ENCODE results near the gene CNN1.

CNN1 gene

GRCh38 chr19:11499220-11499726 is 39.4 kb upstream of the CNN1 start:
- no peak for TF ChIP-seq ZNF384 (IDR thresholded peaks at IDR 0.05)
- ChIA-PET CTCF (interaction anchor here (0.7 kb wide), 1 partner anchor 32 kb away, joined by 3 read pairs; no protein-coding TSS in a partner anchor), POLR2A (no interaction called here)
- DNase-seq (ENCODE audit: extremely low spot score), result peak; percentile 4

- POLR2A ChIA-PET, result interaction anchor here (1.6 kb wide), 1 partner anchor 17 kb away, joined by 3 read pairs; no protein-coding TSS in a partner anchor
- TF ChIP-seq FOXK2 (IDR thresholded peaks at IDR 0.05), result no peak
- CTCF ChIA-PET, result interaction anchor here (0.7 kb wide), 1 partner anchor 33 kb away, joined by 3 read pairs; no protein-coding TSS in a partner anchor
- no peak for DNase-seq (ENCODE audit: extremely low spot score)
Observed at GRCh38 chr19:11499890-11500420, 38.7 kb upstream of the CNN1 start.

GRCh38 chr19:11504502-11505031 is 34.1 kb upstream of the CNN1 start:
- ChIA-PET CTCF (no interaction called here), POLR2A (no interaction called here)
- TF ChIP-seq NFRKB (IDR thresholded peaks at IDR 0.05), result no peak
- no peak for TF ChIP-seq FOXK2 (IDR thresholded peaks at IDR 0.05)
- no peak for TF ChIP-seq SUZ12 (IDR thresholded peaks at IDR 0.05)
- no peak for TF ChIP-seq PKNOX1 (IDR thresholded peaks at IDR 0.05)
- TF ChIP-seq ELF4 (IDR thresholded peaks at IDR 0.05), result no peak
- TF ChIP-seq L3MBTL2 (conservative IDR thresholded peaks at IDR 0.05), result no peak
- TF ChIP-seq BHLHE40 (IDR thresholded peaks at IDR 0.05; ENCODE audit: borderline replicate concordance), result no peak
- no peak for TF ChIP-seq CTBP1 (IDR thresholded peaks at IDR 0.05; ENCODE audit: borderline replicate concordance)
- no peak for TF ChIP-seq ARNT (IDR thresholded peaks at IDR 0.05)
- TF ChIP-seq HDGF (IDR thresholded peaks at IDR 0.05; ENCODE audit: borderline replicate concordance), result no peak
- no peak for TF ChIP-seq FOXA1 (IDR thresholded peaks at IDR 0.05)
- TF ChIP-seq ZNF384 (IDR thresholded peaks at IDR 0.05), result no peak
- DNase-seq (ENCODE audit: extremely low spot score), result no peak

GRCh38 chr19:11505032-11505503 is 33.6 kb upstream of the CNN1 start:
- TF ChIP-seq ZNF384 (IDR thresholded peaks at IDR 0.05), result no peak
- no peak for TF ChIP-seq FOXM1 (IDR thresholded peaks at IDR 0.05; ENCODE audit: borderline replicate concordance)
- no peak for TF ChIP-seq SP1 (IDR thresholded peaks at IDR 0.05)
- TF ChIP-seq HDGF (IDR thresholded peaks at IDR 0.05; ENCODE audit: borderline replicate concordance), result no peak
- no peak for TF ChIP-seq ARNT (IDR thresholded peaks at IDR 0.05)
- no peak for TF ChIP-seq LEF1 (IDR thresholded peaks at IDR 0.05; ENCODE audit: borderline replicate concordance)
- TF ChIP-seq PKNOX1 (IDR thresholded peaks at IDR 0.05), result no peak
- no peak for TF ChIP-seq TARDBP (IDR thresholded peaks at IDR 0.05)
- TF ChIP-seq CTBP1 (IDR thresholded peaks at IDR 0.05; ENCODE audit: borderline replicate concordance), result no peak
- TF ChIP-seq FOXK2 (IDR thresholded peaks at IDR 0.05), result no peak
- peak; percentile 95 for DNase-seq (ENCODE audit: extremely low spot score)
- POLR2A ChIA-PET, result interaction anchor here (0.7 kb wide), 1 partner anchor 26 kb away, joined by 3 read pairs; no protein-coding TSS in a partner anchor
- CTCF ChIA-PET, result interaction anchor here (0.6 kb wide), 1 partner anchor 42 kb away, joined by 3 read pairs; no protein-coding TSS in a partner anchor

GRCh38 chr19:11505504-11506100 is 33.0 kb upstream of the CNN1 start, which contains the start of gene ZNF653:
Gene ZNF653, minus strand, starts transcription at chr19:11505839. Its CDS starts 53 bp downstream, at chr19:11505786.
- TF ChIP-seq ZNF384 (IDR thresholded peaks at IDR 0.05) (no peak), SUZ12 (IDR thresholded peaks at IDR 0.05) (no peak), ELF4 (IDR thresholded peaks at IDR 0.05) (0 out of 2 replicates have a peak, but pooled peaks have one; percentile 27)
- peak; percentile 96 for DNase-seq (ENCODE audit: extremely low spot score)
- ChIA-PET POLR2A (interaction anchor here (0.7 to 1.1 kb wide), 3 partner anchors 12 to 25 kb away, joined by 3 to 4 read pairs (median 3); partner anchors contain the start of gene ECSIT), CTCF (interaction anchor here (0.6 kb wide), 1 partner anchor 43 kb away, joined by 3 read pairs; no protein-coding TSS in a partner anchor)

- CTCF ChIA-PET, result no interaction called here
- POLR2A ChIA-PET, result interaction anchor here (1.0 to 1.1 kb wide), 3 partner anchors 12 to 124 kb away, joined by 3 to 4 read pairs (median 3); partner anchors contain the start of gene ECSIT
- no peak for DNase-seq (ENCODE audit: extremely low spot score)
- TF ChIP-seq L3MBTL2 (conservative IDR thresholded peaks at IDR 0.05), result peak; percentile 76
- TF ChIP-seq FOXM1 (IDR thresholded peaks at IDR 0.05; ENCODE audit: borderline replicate concordance), result no peak
Observed at GRCh38 chr19:11506101-11506555, 32.5 kb upstream of the CNN1 start.

GRCh38 chr19:11506967-11507366 is 31.7 kb upstream of the CNN1 start:
- no peak for DNase-seq (ENCODE audit: extremely low spot score)
- ChIA-PET CTCF (no interaction called here), POLR2A (interaction anchor here (1.1 kb wide), 1 partner anchor 125 kb away, joined by 3 read pairs; no protein-coding TSS in a partner anchor)
- TF ChIP-seq LEF1 (IDR thresholded peaks at IDR 0.05; ENCODE audit: borderline replicate concordance) (no peak), FOXA1 (IDR thresholded peaks at IDR 0.05) (no peak), HDGF (IDR thresholded peaks at IDR 0.05; ENCODE audit: borderline replicate concordance) (no peak), FOXK2 (IDR thresholded peaks at IDR 0.05) (no peak), FOXM1 (IDR thresholded peaks at IDR 0.05; ENCODE audit: borderline replicate concordance) (no peak), NFRKB (IDR thresholded peaks at IDR 0.05) (no peak), ARNT (IDR thresholded peaks at IDR 0.05) (no peak), ELF4 (IDR thresholded peaks at IDR 0.05) (no peak), TARDBP (IDR thresholded peaks at IDR 0.05) (no peak), PKNOX1 (IDR thresholded peaks at IDR 0.05) (no peak), BHLHE40 (IDR thresholded peaks at IDR 0.05; ENCODE audit: borderline replicate concordance) (no peak), ZNF384 (IDR thresholded peaks at IDR 0.05) (no peak), CTBP1 (IDR thresholded peaks at IDR 0.05; ENCODE audit: borderline replicate concordance) (no peak), L3MBTL2 (conservative IDR thresholded peaks at IDR 0.05) (no peak), SP1 (IDR thresholded peaks at IDR 0.05) (no peak), SUZ12 (IDR thresholded peaks at IDR 0.05) (no peak)

Measured in HEK293T (cell line).